CD4-positive, alpha-beta T cell treated with Interleukin-17A for 4 hours (primary cell): ENCODE data around the gene GRIK4.

Experiments
- DNase-seq: peaks from one replicate; pipeline ENCODE4 v3.0.0-alpha.2; 2020; ENCODE audit warnings: mixed read lengths

Gene GRIK4

GRCh38 chr11:120793806-120794479, 282.4 kb downstream of the GRIK4 start:
- no peak for DNase-seq

DNA sequence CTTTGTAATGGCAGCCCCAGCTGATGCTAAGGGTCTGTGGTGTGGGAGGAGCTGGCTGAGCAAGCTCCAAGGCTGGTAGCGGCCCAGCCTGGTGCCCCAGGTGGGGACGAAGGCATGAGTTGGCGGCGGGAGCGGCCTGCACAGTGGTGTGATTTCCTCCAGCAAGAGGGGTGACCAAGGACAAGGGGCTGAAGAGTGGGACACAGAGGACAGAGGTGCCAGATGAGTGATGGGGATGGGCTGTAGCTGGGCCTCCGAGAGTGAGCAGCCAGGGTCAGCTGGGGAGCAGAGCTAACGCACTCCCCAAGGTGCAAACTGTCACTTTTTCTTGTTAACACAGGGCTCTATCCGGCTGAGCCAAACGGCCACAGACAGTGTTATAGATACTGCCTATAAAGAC, 283.2 kb downstream of the GRIK4 start:
- no peak for DNase-seq

DNA sequence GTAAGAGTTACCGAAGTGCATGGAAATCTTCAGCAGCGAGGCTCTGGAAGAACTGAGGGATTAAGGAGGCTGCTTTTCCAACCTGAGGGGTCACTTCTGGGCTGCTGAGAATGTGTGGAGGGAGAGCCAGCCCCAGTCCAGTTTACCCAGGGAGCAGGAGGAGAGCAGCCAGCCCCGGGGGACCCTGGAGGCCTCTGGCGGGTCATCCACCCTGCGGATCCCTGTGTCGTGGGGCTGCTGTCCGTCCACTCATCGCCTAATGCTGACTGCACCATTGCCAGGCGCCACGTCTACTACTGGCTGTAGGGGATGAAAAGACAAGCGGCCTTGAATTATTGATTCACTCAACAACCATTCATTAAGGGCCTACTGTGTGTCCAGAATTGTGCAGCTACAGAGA, 283.6 kb downstream of the GRIK4 start:
- no peak for DNase-seq

DNA sequence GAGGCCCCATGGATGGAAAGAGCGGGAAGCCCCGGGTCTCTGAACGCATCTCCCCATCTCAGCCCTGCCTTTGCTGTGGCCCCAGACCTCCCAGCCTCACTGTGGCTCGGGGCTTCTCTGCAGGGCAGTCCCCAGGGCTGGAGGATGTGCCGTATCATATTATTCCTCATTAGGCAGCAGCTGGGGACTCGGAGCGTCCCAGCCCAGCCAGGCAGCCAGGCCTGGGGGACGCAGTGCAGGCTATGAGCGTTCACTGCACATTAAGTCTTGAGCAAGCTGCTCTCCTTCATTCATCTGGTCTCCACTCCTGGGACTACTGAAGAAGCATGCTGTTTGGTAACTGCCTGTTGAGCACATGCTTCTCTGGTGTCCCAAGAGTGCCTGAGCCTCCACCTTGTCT, 285.6 kb downstream of the GRIK4 start:
- DNase-seq = no peak

DNA sequence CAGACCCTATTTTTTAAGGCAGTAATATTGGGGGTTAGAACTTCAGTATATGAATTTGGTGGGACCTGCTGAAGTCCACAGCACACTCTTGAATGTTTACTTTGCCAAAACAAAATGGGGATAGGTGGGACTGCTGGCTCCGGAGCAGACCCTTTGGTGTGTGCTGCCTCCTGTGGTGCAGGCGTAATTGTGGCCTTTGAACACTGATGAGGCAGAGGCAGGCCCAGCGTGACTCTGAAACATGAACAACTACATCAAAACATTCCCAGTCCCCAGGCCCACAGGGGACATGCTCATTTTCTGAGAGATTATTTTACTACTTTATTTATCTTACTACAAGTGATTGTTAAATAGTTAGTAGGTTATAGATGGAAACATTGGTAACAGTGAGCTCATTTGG, 287.3 kb downstream of the GRIK4 start:
- no peak for DNase-seq

GRCh38 chr11:120800206-120800605, 288.7 kb downstream of the GRIK4 start:
- no peak for DNase-seq

DNA sequence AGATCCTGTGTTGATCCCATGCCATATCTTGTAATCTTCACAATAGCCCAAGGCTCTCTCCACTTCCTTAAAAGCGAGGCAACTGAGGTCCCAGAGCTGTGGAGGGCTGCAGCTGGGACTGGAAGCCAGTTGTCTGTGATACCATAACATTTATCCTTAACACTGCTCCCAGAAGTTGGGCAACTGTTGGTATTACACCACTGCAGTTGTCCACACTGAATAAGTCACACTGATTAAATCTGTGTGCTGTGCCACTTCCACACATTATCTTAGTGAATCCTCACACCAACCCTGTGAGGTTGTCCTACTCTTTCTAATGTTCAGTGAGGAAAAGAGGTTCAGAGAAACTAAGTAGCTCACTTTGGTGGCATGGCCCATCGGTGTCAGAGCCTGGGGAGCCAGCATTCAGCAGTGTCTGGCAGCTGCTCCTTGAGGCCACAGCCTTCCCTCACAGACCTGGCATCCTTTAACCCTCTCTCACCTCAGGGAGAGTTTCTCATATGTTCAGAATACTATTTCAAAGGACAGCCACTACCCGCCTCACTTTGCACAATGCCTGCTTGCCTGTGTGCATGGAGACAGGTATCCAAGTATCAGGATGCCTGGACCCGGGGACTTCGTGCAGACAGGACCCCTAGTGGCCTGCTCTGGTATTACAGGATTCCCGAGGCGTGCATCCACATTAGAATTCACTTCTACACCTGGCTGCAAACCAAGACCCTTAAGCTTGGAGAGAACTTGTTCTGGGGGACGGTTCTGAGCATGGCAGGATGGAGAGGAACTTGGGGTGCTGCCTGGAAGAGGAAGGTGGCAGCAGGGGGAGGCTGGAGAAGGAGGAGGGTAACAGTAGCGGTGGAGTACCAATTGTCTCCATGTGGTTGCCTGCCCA, 290.5 kb downstream of the GRIK4 start:
- peak; percentile 50 for DNase-seq

GRCh38 chr11:120805960-120806555, 294.5 kb downstream of the GRIK4 start:
- no peak for DNase-seq

DNA sequence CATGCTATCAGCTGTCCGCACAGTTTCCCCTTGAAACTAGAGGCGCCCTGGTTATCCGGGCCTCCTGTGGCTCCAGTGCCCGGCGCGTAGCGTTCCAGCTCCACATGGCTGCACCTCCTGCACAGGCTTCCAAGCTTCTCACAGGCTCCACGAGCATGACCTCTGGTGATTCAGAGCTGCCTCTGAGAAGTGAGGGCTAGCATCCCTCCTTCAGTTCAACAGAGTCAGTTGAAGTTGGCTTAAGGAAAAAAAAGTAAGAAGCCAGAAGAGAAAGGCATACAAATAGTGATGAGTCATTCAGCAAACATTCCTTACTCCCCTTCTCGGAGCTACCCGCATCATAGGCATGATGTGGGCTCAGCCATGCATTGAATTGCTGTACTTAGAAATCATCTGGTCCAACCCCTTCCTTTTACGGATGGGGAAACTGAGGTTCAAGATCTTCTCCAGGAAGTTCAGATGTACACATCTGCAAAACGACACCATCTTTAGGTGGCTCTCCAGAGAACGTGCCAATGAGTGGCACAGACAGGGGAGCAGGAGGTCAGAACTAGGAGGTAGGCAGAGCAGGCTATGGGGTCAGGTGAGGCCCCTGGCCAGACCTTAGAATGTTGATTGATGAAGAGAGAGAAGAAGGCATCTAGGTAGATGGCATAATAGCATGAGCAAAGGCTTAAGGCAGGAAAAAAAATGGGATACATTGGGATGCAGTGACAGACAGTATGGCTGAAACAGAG, 296.0 kb downstream of the GRIK4 start:
- DNase-seq = no peak

DNA sequence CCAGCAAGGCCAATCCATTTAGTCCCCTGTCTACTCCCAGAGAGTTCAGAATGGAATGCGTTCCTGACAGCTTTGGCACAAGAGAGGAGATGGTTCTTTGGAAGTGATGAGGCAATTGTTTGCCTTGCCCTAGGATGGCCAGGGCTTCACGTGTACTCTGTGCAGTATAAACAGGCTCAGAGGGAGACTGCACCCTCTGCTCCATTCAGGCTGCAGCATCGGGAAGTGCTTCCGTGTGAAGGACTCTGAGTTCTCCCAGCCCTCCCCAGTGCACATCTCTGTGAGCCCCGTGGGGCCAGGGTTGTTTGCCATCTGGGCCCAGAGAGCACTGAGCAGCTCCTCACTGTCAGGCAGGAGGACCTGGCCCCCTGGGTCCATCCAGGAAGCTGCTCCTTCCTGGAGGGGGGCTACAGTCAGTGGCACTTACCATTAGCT, 297.1 kb downstream of the GRIK4 start:
- no peak for DNase-seq

DNA sequence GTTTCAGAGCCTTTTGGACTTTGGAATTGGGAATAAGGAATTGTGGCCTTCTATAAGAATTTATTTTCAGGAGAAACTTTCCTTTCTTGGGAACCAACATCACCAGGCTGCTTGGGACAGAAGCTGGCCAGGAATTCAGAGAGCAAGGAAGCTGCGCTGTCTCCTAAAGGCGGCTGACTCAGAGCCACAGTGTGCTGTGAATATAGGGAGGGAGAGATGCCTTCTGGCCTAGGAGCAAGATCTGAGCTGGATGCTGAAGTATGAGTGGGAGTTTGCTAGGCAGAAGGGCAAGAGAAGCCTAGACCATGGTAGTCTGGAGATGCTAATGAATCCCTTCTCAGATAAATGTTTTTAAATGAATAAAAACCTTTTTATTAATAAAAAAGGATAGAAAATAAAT, 298.7 kb downstream of the GRIK4 start:
- no peak for DNase-seq

DNA sequence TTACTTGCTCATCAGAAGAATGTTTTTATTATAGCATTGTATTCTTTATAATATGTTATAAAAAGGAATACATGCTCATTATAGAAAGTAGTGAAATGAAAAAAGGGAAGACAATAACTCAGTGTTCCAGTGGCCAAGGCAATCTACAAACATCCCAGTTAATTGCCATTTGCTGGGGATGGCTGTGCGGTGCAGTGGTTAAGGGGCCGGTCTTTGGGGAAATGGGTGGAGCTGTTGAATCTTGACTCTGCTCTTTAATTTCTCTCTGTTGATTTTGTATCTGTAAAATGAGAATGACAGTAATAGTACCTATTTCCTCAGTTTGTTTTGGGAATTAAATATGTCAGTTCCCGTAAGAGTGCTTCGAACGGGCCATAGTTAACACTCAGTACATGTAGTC, 299.7 kb downstream of the GRIK4 start:
- DNase-seq = no peak

DNA sequence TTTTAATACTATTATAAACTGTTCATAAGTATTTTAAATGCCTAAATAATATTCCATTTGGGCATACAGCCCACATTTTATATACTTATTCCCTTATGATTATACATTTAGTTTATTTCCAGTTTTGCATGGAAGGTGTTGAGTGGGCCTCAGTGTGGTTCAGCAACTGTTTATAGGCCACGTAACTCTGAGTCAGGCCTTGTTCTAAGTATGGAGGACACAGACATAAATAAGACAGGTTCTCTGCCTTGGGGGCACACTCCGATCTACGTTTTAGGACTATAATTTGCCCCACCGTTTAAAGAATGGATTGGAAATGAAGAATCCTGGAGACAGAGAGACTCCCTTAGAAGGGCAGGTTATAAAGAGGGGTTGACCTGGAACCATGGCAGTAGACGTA, 300.2 kb downstream of the GRIK4 start:
- DNase-seq = no peak

DNA sequence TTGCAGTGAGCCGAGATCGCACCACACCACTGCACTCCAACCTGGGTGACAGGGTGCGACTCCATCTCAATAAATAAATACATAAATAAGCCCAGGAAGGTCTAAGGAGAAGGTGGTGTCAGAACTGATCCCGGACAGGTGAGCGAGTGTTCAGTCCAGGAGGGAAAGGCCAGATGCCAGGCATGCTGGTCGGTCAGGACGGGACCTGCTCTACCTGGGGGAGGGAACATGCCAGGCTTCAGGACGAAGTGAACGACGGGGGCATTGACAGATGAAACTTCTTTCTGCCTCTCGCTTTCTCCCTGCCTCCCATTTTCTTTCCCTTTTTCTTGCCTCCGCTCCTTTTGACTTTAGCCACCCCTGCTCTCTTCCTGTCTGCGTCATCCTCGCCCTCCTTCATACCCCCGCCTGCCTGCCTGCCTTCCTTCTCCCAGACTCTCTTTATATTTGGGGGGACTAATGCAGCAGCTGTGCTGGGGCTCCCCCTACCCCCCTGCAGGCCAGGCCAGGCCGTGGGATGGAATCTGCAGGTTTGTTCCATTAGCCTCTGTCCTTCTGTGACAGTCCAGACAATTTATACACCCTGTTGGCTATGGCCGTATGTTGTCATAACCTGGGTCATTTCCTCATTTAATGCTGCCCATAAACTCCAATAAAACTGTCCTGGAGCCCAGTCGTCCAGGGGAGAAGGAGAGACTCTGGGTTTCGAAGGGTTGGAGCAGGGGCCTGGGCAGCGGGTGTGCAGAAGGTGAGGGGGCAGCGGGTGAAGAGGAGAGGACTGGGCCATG, 303.2 kb downstream of the GRIK4 start:
- no peak for DNase-seq

- no peak for DNase-seq
Observed at GRCh38 chr11:120815319-120816100, 304.0 kb downstream of the GRIK4 start.

DNA sequence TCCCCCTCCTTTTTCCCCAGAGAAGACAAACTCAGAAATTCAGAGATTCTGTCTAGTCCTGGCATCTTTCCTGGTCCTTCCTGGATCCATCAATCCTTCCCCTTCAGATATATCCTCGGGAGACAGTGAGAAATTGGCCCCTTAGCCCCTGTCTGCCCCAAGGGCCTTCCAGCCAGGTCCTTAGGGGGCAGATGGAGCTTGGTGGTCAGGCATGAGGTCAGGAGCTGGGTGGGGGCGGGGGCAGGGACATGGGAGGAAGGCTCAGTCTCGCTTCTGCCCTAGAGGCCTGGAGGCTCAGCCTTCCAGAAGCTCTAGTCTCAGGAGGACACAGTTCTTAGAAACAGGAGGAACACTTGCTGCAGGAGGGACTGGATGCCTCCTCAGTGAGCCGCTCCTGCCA, 304.6 kb downstream of the GRIK4 start:
- no peak for DNase-seq

- no peak for DNase-seq
Observed at GRCh38 chr11:120816711-120817110, 305.2 kb downstream of the GRIK4 start.

GRCh38 chr11:120817158-120817557, 305.6 kb downstream of the GRIK4 start:
- DNase-seq = no peak

DNA sequence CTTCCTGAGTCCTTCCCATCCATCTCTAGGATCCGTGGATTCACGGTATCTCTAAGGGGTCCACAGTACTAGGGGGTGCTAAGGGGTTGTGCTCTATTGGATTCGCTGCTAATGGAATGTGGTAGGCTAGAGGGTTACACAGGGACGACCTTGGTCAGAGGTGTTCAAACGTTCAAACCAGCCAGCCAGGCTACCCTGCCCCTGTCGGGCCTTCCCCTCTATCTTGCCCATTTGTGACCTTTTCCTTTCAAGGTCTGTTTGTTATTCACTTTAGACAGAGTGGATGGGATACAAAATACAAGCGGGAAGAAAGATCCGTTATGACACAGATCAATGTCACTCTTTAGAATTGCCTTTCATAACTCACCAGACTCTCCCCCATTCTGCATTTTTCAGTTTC, 306.5 kb downstream of the GRIK4 start:
- no peak for DNase-seq

DNA sequence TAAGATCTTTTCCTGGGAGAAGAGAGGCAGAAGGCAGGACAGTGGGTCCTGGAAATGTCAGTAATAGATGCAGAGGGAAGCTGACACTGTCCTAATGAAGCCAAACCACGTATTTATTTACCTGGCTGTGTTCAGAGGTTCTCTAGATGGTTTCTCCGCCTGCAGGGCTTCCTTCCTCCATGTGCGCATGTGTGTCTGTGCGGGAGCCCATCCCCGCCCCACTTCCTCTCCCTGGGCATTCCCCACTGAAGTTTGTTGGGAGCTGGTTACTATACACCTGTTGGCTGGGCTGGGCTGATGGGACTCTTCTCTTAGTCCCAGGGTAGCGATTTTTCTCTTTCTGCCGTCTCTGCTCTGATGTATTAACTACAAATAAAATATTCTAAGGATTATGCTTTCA, 307.5 kb downstream of the GRIK4 start:
- DNase-seq = no peak
